GM23248 (cell line): Measurements from ENCODE around the gene VWA2. TPM values are rescaled to one million over a fixed set of nuclear protein-coding genes. Genes with fewer than 3 reads are reported as not detected.

ENCODE experiments used
- DNase-seq: peaks from one replicate; pipeline ENCODE4 v3.0.0-alpha.2; 2015
- H2AFZ ChIP-seq: fragments of 200-600 bp; sonication (generic); 2 replicates; pipeline ENCODE4 v1.6.1; 2016; ENCODE audit warnings: antibody characterized with exemption
- H3F3A ChIP-seq: fragments of 200-600 bp; sonication (generic); 2 replicates; pipeline ENCODE4 v1.6.1; 2016; ENCODE audit warnings: mild to moderate bottlenecking, antibody characterized with exemption, mixed run types; ENCODE audit not compliant: insufficient read depth
- H3K27ac ChIP-seq: fragments of 200-600 bp; sonication (generic); 2 replicates; pipeline ENCODE4 v1.5.1; 2016; ENCODE audit warnings: mild to moderate bottlenecking
- H3K27me3 ChIP-seq: fragments of 200-600 bp; sonication (generic); replicated peaks from 2 replicates; pipeline ENCODE4 v1.6.1; 2016; ENCODE audit warnings: mild to moderate bottlenecking; ENCODE audit not compliant: insufficient read depth
- H3K36me3 ChIP-seq: fragments of 200-600 bp; sonication (generic); 2 replicates; pipeline ENCODE4 v1.6.1; 2016; ENCODE audit warnings: low read depth, mild to moderate bottlenecking
- H3K4me1 ChIP-seq: fragments of 200-600 bp; sonication (generic); 2 replicates; pipeline ENCODE4 v1.6.1; 2016; ENCODE audit warnings: mild to moderate bottlenecking; ENCODE audit not compliant: insufficient read depth
- H3K4me2 ChIP-seq: fragments of 200-600 bp; sonication (generic); one replicate; pipeline ENCODE4 v1.6.1; 2016; ENCODE audit warnings: mild to moderate bottlenecking; ENCODE audit not compliant: unreplicated experiment
- H3K4me3 ChIP-seq: fragments of 200-600 bp; sonication (generic); 2 replicates; pipeline ENCODE4 v1.5.1; 2016; ENCODE audit warnings: mild to moderate bottlenecking
- H3K79me2 ChIP-seq: fragments of 200-600 bp; sonication (generic); 2 replicates; pipeline ENCODE4 v1.6.1; 2016; ENCODE audit warnings: mild to moderate bottlenecking; ENCODE audit not compliant: insufficient read depth
- H3K9ac ChIP-seq: fragments of 200-600 bp; sonication (generic); 2 replicates; pipeline ENCODE4 v1.6.1; 2016; ENCODE audit warnings: mild to moderate bottlenecking
- H3K9me2 ChIP-seq: fragments of 200-600 bp; sonication (generic); 2 replicates; pipeline ENCODE4 v1.6.1; 2016; ENCODE audit warnings: mixed run types, mild to moderate bottlenecking, moderate library complexity; ENCODE audit not compliant: insufficient read depth
- H3K9me3 ChIP-seq: fragments of 200-600 bp; sonication (generic); one replicate; pipeline ENCODE4 v1.6.1; 2017; ENCODE audit warnings: low read depth
- H4K20me1 ChIP-seq: fragments of 200-600 bp; sonication (generic); 2 replicates; pipeline ENCODE4 v1.6.0; 2016; ENCODE audit not compliant: insufficient read depth
- EZH2 ChIP-seq: fragments of 200-600 bp; sonication (generic); IDR thresholded peaks from 2 replicates; pipeline ENCODE4 v1.6.1; 2018; ENCODE audit warnings: antibody characterized with exemption, mild to moderate bottlenecking; ENCODE audit not compliant: insufficient read depth, poor library complexity, severe bottlenecking
- EZH2phosphoT487 ChIP-seq: fragments of 200-600 bp; sonication (generic); IDR thresholded peaks from 2 replicates; pipeline ENCODE4 v1.6.1; 2018; ENCODE audit warnings: antibody characterized with exemption, moderate library complexity, mild to moderate bottlenecking, low read depth; ENCODE audit not compliant: insufficient read depth
- WGBS, 2 experiments: methylation state at CpG; one replicate each; pipeline ENCODE4 v1.1.6; 2015 to 2017; ENCODE audit warnings: low lambda C conversion rate in 2 of 2, low coverage in 1 of 2; ENCODE audit errors: missing lambda C conversion rate in 2 of 2; 5-methylcytosine and 5-hydroxymethylcytosine counted together
- in situ Hi-C: fragments of 300-500 bp; cut with MboI; formaldehyde crosslinking; loops from 2 replicates; pipeline ENCODE4 v1.15.0; 2020
- polyA plus RNA-seq: library from polyadenylated mRNA; unstranded; fragments of >200 nt; fragmentation: Nextera tagmentation; extraction: Ambion mirVana; gene quantifications from 2 replicates; pipeline ENCODE4 v1.2.1, GENCODE V29; 2016
- total RNA-seq: library from RNA; depleted of rRNA; stranded (reverse); fragments of >200 nt; shearing (Covaris generic); gene quantifications from 2 replicates; pipeline ENCODE4 v1.2.3, GENCODE V29; 2014

VWA2 gene
- total and polyA plus RNA-seq, 2 experiments from 2014 or later = not detected

- in situ Hi-C loops = no loop called here
Measured at GRCh38 chr10:114250236-114250635, 11.2 kb downstream of the VWA2 start.

DNA sequence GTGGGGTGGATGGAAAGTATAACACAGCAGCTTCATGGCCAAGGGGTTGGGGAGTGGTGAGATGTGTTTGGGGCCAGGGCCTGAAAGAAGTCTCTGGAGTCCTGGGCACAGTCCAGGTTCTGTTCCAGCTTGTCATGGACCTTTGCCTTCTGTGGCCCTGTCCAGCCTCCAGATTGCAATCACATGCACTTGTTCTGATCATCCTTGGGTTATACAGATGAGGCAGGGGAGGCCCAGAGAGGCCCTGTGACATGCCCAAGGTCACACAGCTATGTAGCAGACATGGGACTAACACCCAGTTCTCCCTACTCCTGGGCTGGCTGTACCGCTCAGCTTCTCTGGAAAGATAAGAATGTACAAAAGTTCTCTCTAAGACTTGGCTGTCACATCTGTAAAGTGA, 11.7 kb downstream of the VWA2 start:
- in situ Hi-C loops = no loop called here
- no peaks in the 10 kb centered on the region for H3K9me3 ChIP-seq

More at GRCh38 chr10:114250236-114250635, 11.2 kb downstream of the VWA2 start:
- Histone ChIP-seq H4K20me1 (no peaks in the 10 kb centered on the region), H3K4me2 (no peak overlapping the region), H3K4me1 (no peaks in the 10 kb centered on the region), H3K27ac (no peak overlapping the region), H3K9ac (no peak overlapping the region), H2AFZ (no peak overlapping the region), H3K9me2 (no peaks in the 10 kb centered on the region), H3K27me3 (peaks cover 9% of the 10 kb centered on the region), H3K9me3 (no peaks in the 10 kb centered on the region), H3K79me2 (no peaks in the 10 kb centered on the region), H3K36me3 (no peaks in the 10 kb centered on the region), H3F3A (no peaks in the 10 kb centered on the region), H3K4me3 (no peak overlapping the region)
- no peak for DNase-seq
- TF ChIP-seq EZH2 (no peak), EZH2phosphoT487 (no peak)
- 77 to 84% methylated on average over 6 of the region's 6 CpGs for WGBS, 2 experiments

GRCh38 chr10:114252092-114252491, 13.0 kb downstream of the VWA2 start:
- WGBS, 2 experiments = 96% methylated on average over 5 of the region's 5 CpGs
- Histone ChIP-seq H3K27me3 (peaks cover 4% of the 10 kb centered on the region; the same call in 1 of the 2 replicates), H3K4me2 (no peak overlapping the region), H3K4me3 (no peak overlapping the region), H3K9ac (no peak overlapping the region), H2AFZ (no peak overlapping the region), H3K36me3 (no peaks in the 10 kb centered on the region), H3F3A (no peaks in the 10 kb centered on the region), H3K9me3 (no peaks in the 10 kb centered on the region), H4K20me1 (no peaks in the 10 kb centered on the region), H3K79me2 (no peaks in the 10 kb centered on the region), H3K9me2 (no peaks in the 10 kb centered on the region), H3K4me1 (no peaks in the 10 kb centered on the region), H3K27ac (no peak overlapping the region)
- in situ Hi-C loops = no loop called here
- TF ChIP-seq EZH2phosphoT487 (no peak), EZH2 (no peak)
- no peak for DNase-seq

More for the DNA sequence above, 11.7 kb downstream of the VWA2 start:
- peaks cover 7% of the 10 kb centered on the region; the same call in 1 of the 2 replicates for H3K27me3 ChIP-seq
- no peak overlapping the region for H2AFZ ChIP-seq
- no peaks in the 10 kb centered on the region for H3K9me2 ChIP-seq
- no peak overlapping the region for H3K9ac ChIP-seq
- no peaks in the 10 kb centered on the region for H3K79me2 ChIP-seq
- WGBS, 2 experiments = 92 to 95% methylated on average over 1 of the region's 1 CpG
- H3K4me1 ChIP-seq = no peaks in the 10 kb centered on the region
- H3F3A ChIP-seq = no peaks in the 10 kb centered on the region
- no peak for DNase-seq
- TF ChIP-seq EZH2phosphoT487 = no peak
- TF ChIP-seq EZH2 = no peak
- no peaks in the 10 kb centered on the region for H3K36me3 ChIP-seq
- no peaks in the 10 kb centered on the region for H4K20me1 ChIP-seq
- no peak overlapping the region for H3K27ac ChIP-seq
- H3K4me3 ChIP-seq = no peak overlapping the region
- no peak overlapping the region for H3K4me2 ChIP-seq

GRCh38 chr10:114252883-114253282, 13.8 kb downstream of the VWA2 start:
- in situ Hi-C loops = no loop called here
- Histone ChIP-seq H3K4me1 (no peaks in the 10 kb centered on the region), H3K9me3 (no peaks in the 10 kb centered on the region), H3K27ac (no peak overlapping the region), H3K9ac (no peak overlapping the region), H3F3A (no peaks in the 10 kb centered on the region), H3K36me3 (no peaks in the 10 kb centered on the region), H4K20me1 (no peaks in the 10 kb centered on the region), H3K9me2 (no peaks in the 10 kb centered on the region), H3K79me2 (no peaks in the 10 kb centered on the region), H3K27me3 (peaks cover 4% of the 10 kb centered on the region; the same call in 1 of the 2 replicates), H3K4me2 (no peak overlapping the region), H2AFZ (no peak overlapping the region), H3K4me3 (no peak overlapping the region)
- DNase-seq = no peak
- WGBS, 2 experiments = 77 to 100% methylated on average over 3 to 4 of the region's 7 CpGs
- TF ChIP-seq EZH2 (no peak), EZH2phosphoT487 (no peak)

DNA sequence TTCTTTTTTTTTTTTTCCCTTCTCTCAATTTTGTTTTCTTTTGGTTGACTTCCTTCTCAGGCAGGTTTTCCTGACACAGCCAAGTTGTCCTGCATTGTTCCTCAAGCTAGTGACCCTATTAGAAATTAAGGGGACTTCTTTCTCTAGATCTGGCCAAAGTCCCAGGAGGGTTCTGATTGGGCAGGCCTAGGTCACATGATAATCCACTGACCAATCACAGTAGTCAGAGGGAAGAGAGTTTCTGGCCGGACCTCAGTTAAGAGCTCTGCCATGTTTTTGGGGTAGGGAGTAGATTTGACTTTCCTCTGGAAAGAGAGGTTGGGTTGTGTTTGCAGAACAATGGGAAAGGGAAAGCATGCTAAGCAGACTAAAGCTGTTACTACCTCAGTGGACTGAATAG, 16.2 kb downstream of the VWA2 start:
- Histone ChIP-seq H3F3A (peaks cover 10% of the 10 kb centered on the region), H3K79me2 (no peaks in the 10 kb centered on the region), H3K9ac (no peak overlapping the region), H2AFZ (no peak overlapping the region), H3K4me1 (peaks cover 8% of the 10 kb centered on the region), H3K27me3 (peaks cover 4% of the 10 kb centered on the region; the same call in 1 of the 2 replicates), H3K9me3 (no peaks in the 10 kb centered on the region), H3K36me3 (no peaks in the 10 kb centered on the region), H4K20me1 (no peaks in the 10 kb centered on the region), H3K27ac (no peak overlapping the region), H3K4me2 (no peak overlapping the region), H3K4me3 (no peak overlapping the region), H3K9me2 (no peaks in the 10 kb centered on the region)
- TF ChIP-seq EZH2phosphoT487 (no peak), EZH2 (no peak)
- no peak for DNase-seq
- in situ Hi-C loops = no loop called here
- WGBS, 2 experiments = 93 to 100% methylated on average over 1 of the region's 1 CpG
